HepG2 (cell line): ENCODE data around the gene NCDN. TPM values are rescaled to one million over a fixed set of nuclear protein-coding genes. Genes with fewer than 3 reads are reported as not detected.

Experiments
- ATAC-seq: fragments of 200-7000 bp; cut with Tn5 transposase; 3 replicates; pipeline ENCODE4 v1.9.1; 2020; ENCODE audit warnings: mild to moderate bottlenecking, moderate library complexity
- BruUV-seq: library from RNA; stranded (reverse); fragments of 400-500 nt; replicated peaks from 2 replicates; lab custom pipeline; 2021; lab: Mats Ljungman, UMichigan
- CTCF ChIA-PET: fragments of 300-600 bp; formaldehyde crosslinking; extraction: SDS; loops from one replicate; lab custom pipeline; 2021; ENCODE audit warnings: low total read pairs, inconsistent platforms, low intra/inter-chr PET ratio; lab: Yijun Ruan, JAX
- POLR2A ChIA-PET: fragments of 350-600 bp; sonication (Branson Sonifier 250); formaldehyde crosslinking; loops from one replicate; lab custom pipeline; 2020; ENCODE audit warnings: antibody characterized with exemption, inconsistent platforms; lab: Yijun Ruan, JAX
- DNase-seq: peaks from one replicate; pipeline ENCODE4 v3.0.0-alpha.2; 2015; ENCODE audit warnings: low spot score
- FAIRE-seq: peaks from 3 replicates; lab custom pipeline; 2011; peaks lifted over from hg19 to GRCh38; lab: Jason Lieb, UNC
- H2AFZ ChIP-seq: one replicate; pipeline ENCODE4 v1.6.1; 2011; ENCODE audit warnings: low read length, inconsistent platforms
- H3K27ac ChIP-seq: fragments of 300-600 bp; 3 replicates; pipeline ENCODE4 v1.8.0; 2011; ENCODE audit warnings: mixed run types, mild to moderate bottlenecking, mixed read lengths, low read length, inconsistent platforms; ENCODE audit not compliant: insufficient read depth; ENCODE audit errors: extremely low read length
- H3K27me3 ChIP-seq, 2 experiments: fragments of 200-600 bp in 1 of 2; 2 replicates in 1 of 2; 3 replicates in 1 of 2; pipeline versions ENCODE4 v1.6.0 to v1.8.0; 2011; ENCODE audit warnings: low read length in 2 of 2, mild to moderate bottlenecking in 2 of 2, moderate library complexity in 2 of 2, inconsistent platforms in 1 of 2; ENCODE audit not compliant: insufficient read depth in 2 of 2, control insufficient read depth in 1 of 2
- H3K36me3 ChIP-seq, 2 experiments: fragments of 200-600 bp in 1 of 2; replicated peaks in 1 of 2; 2 replicates in 1 of 2; 3 replicates in 1 of 2; pipeline versions ENCODE4 v1.5.1 to v1.8.0; 2011; ENCODE audit warnings: low read length in 2 of 2, inconsistent platforms in 1 of 2; ENCODE audit not compliant: insufficient read depth in 2 of 2, control insufficient read depth in 1 of 2
- H3K4me1 ChIP-seq: 2 replicates; pipeline ENCODE4 v1.5.1; 2012; ENCODE audit warnings: low read length, inconsistent platforms; ENCODE audit not compliant: insufficient read depth
- H3K4me2 ChIP-seq: 2 replicates; pipeline ENCODE4 v1.6.0; 2011; ENCODE audit warnings: low read depth, low read length, inconsistent platforms
- H3K4me3 ChIP-seq, 3 experiments: fragments of 200-600 bp in 1 of 3; sonication (generic), shearing (Covaris generic) in 1 of 3; replicated peaks in 1 of 3; 2 replicates each; pipeline ENCODE4 v1.5.1; 2011 to 2016; ENCODE audit warnings: low read length in 3 of 3, inconsistent platforms in 2 of 3, low read depth in 2 of 3, mild to moderate bottlenecking in 2 of 3, control low read depth in 1 of 3, mixed read lengths in 1 of 3; ENCODE audit not compliant: insufficient read depth in 1 of 3
- H3K79me2 ChIP-seq: one replicate; pipeline ENCODE4 v1.6.1; 2011; ENCODE audit warnings: low read length, inconsistent platforms; ENCODE audit not compliant: insufficient read depth
- H3K9ac ChIP-seq: 2 replicates; pipeline ENCODE4 v1.6.0; 2011; ENCODE audit warnings: mild to moderate bottlenecking, low read depth, low read length, inconsistent platforms; ENCODE audit not compliant: insufficient read depth
- H3K9me3 ChIP-seq: 2 replicates; pipeline ENCODE4 v1.5.1; 2012; ENCODE audit warnings: mild to moderate bottlenecking, low read length
- H4K20me1 ChIP-seq: 2 replicates; pipeline ENCODE4 v1.6.0; 2011; ENCODE audit warnings: inconsistent platforms, mild to moderate bottlenecking, low read length, moderate library complexity; ENCODE audit not compliant: insufficient read depth
- ATAD3A ChIP-seq: sonication (generic); formaldehyde crosslinking; IDR thresholded peaks from 2 replicates; pipeline ENCODE4 v1.4.0; 2020; ENCODE audit warnings: missing genetic modification reagents
- ATF1 ChIP-seq: IDR thresholded peaks from 2 replicates; pipeline ENCODE4 v1.6.1; 2016; ENCODE audit warnings: mild to moderate bottlenecking, control low read depth
- FOXM1 ChIP-seq: sonication (generic); formaldehyde crosslinking; IDR thresholded peaks from 2 replicates; pipeline ENCODE4 v1.5.0; 2020; ENCODE audit warnings: missing genetic modification reagents
- MTA1 ChIP-seq: sonication (generic); formaldehyde crosslinking; IDR thresholded peaks from 2 replicates; pipeline ENCODE4 v1.4.0; 2020; ENCODE audit warnings: missing genetic modification reagents, mild to moderate bottlenecking, borderline replicate concordance
- NR2F6 ChIP-seq, 2 experiments: IDR thresholded peaks; 2 replicates each; pipeline ENCODE4 v1.6.1; 2016; ENCODE audit warnings: antibody characterized with exemption in 1 of 2, mild to moderate bottlenecking in 1 of 2
- SMARCC2 ChIP-seq: fragments of 450-650 bp; IDR thresholded peaks from 2 replicates; pipeline ENCODE4 v1.6.1; 2017; ENCODE audit warnings: antibody characterized with exemption, mild to moderate bottlenecking
- STAT5B ChIP-seq: sonication (generic); formaldehyde crosslinking; IDR thresholded peaks from 2 replicates; pipeline ENCODE4 v1.4.0; 2020; ENCODE audit warnings: missing genetic modification reagents
- ZBTB33 ChIP-seq: sonication (generic); formaldehyde crosslinking; IDR thresholded peaks from 2 replicates; pipeline ENCODE4 v1.4.0; 2020; ENCODE audit warnings: missing genetic modification reagents
- ZNF253 ChIP-seq: sonication (generic); formaldehyde crosslinking; IDR thresholded peaks from 2 replicates; pipeline ENCODE4 v1.8.0; 2022; ENCODE audit warnings: mild to moderate bottlenecking, missing genetic modification reagents, borderline replicate concordance
- ZNF318 ChIP-seq: sonication (generic); formaldehyde crosslinking; IDR thresholded peaks from 2 replicates; pipeline ENCODE4 v1.4.0; 2020; ENCODE audit warnings: mild to moderate bottlenecking, missing genetic modification reagents
- ZNF761 ChIP-seq: sonication (generic); formaldehyde crosslinking; conservative IDR thresholded peaks from 2 replicates; pipeline ENCODE4 v1.4.0; 2020; ENCODE audit warnings: mild to moderate bottlenecking, missing genetic modification reagents
- whole genome bisulfite sequencing: methylation state at CpG from one replicate; pipeline ENCODE4 v1.1.6; 2017; ENCODE audit warnings: low lambda C conversion rate; 5-methylcytosine and 5-hydroxymethylcytosine counted together
- in situ Hi-C: cut with HindIII; loops from 2 replicates; pipeline ENCODE4 v1.10.0; 2017; ENCODE audit warnings: low pct_unique_long_range_greater_than_20kb; ENCODE audit not compliant: extremely low pct_ligation_motif_present
- intact Hi-C: fragments of 100-400 bp; cut with micrococcal nuclease; formaldehyde crosslinking; loops from one replicate; pipeline ENCODE4 v1.10.0; 2022; ENCODE audit not compliant: unreplicated experiment
- polyA plus RNA-seq, 8 experiments: library from polyadenylated mRNA; depleted of rRNA in 3 of 8; stranded (reverse) in 7 of 8; unstranded in 1 of 8; fragments of >200 nt; fragmentation: Illumina TruSeq in 4 of 8; extraction: Trizol in 4 of 8; gene quantifications; 2 replicates each; pipeline versions ENCODE4 v1.2.1 to v1.2.3, GENCODE V29; 2011 to 2016; ENCODE audit warnings: low read depth in 4 of 8, missing spikeins in 1 of 8, mixed read lengths in 1 of 8; ENCODE audit not compliant: insufficient read depth in 1 of 8
- total RNA-seq, 5 experiments: library from RNA; depleted of rRNA; stranded (reverse); fragments of >200 nt; fragmentation: Illumina TruSeq; extraction: Trizol; gene quantifications; 2 replicates each; pipeline ENCODE4 v1.2.3, GENCODE V29; 2016; ENCODE audit warnings: low read depth in 1 of 5

NCDN gene
- total and polyA plus RNA-seq, 2 of the 13 experiments (the other 11 are each of a cell fraction or from before 2014, with no cell fraction given) = 6.6 to 9.3 TPM

GRCh38 chr1:35557118-35557610 is 435 bp upstream of the NCDN start, which contains the start of gene KIAA0319L (continued):
- TF ChIP-seq ATAD3A (CRISPR knock-in tag) (no peak), MTA1 (CRISPR knock-in tag) (no peak), ZNF253 (CRISPR knock-in tag) (no peak), SMARCC2 (no peak), ZBTB33 (CRISPR knock-in tag) (no peak)

- WGBS = 54% methylated on average over 19 of the region's 26 CpGs
- peaks cover 2 to 22% of the 10 kb centered on the region in 2 experiments; a peak in 2 of 5 replicates for H3K36me3 ChIP-seq
- peaks cover 38% of the 10 kb centered on the region for H3K4me1 ChIP-seq
- H3K27ac ChIP-seq = peak overlapping the region; percentile 98
- H3K4me3 ChIP-seq = peak overlapping the region; percentile 67 to 84 (median 82)
- POLR2A ChIA-PET = interaction anchor here (0.6 to 2.4 kb wide), 4 partner anchors 8 to 366 kb away, joined by 3 to 6 read pairs (median 3); partner anchors contain the start of gene SFPQ
- peak overlapping the region; percentile 92 for H3K4me2 ChIP-seq
- no peak for FAIRE-seq
- CTCF ChIA-PET = no interaction called here
- H4K20me1 ChIP-seq = peaks cover 14% of the 10 kb centered on the region
- peak overlapping the region; percentile 89 for H3K9ac ChIP-seq
- no TSS peak for BruUV-seq
- intact Hi-C loops (no loop called here), in situ Hi-C loops (loop anchor here (10.0 kb wide), 1 partner anchor 364 kb away; the partner anchor contains the start of gene SFPQ)
- H2AFZ ChIP-seq = no peak overlapping the region
- ATAC-seq = no peak
- no peak for DNase-seq
- H3K9me3 ChIP-seq = no peaks in the 10 kb centered on the region
- peaks cover 19% of the 10 kb centered on the region for H3K79me2 ChIP-seq
- H3K27me3 ChIP-seq = no peaks in the 10 kb centered on the region
- TF ChIP-seq NR2F6 (IDR thresholded peaks at IDR 0.05) (no peak), NR2F6 (CRISPR knock-in tag; IDR thresholded peaks at IDR 0.05) (no peak), STAT5B (CRISPR knock-in tag) (no peak), ZNF761 (CRISPR knock-in tag) (no peak), ATF1 (CRISPR knock-in tag) (no peak), FOXM1 (CRISPR knock-in tag) (no peak), ZNF318 (CRISPR knock-in tag) (no peak)
Observed at GRCh38 chr1:35558374-35559316, 1.0 kb downstream of the NCDN start.
